GM12873 (cell line): ENCODE measurements around the gene PLPPR1.

Source experiments
- CTCF ChIP-seq: IDR thresholded peaks from 2 replicates; pipeline ENCODE4 v1.5.1; 2012; ENCODE audit warnings: low read depth, mild to moderate bottlenecking, moderate library complexity, low read length, control low read depth; ENCODE audit not compliant: insufficient read depth; ENCODE audit errors: missing control alignments

The PLPPR1 gene

DNA sequence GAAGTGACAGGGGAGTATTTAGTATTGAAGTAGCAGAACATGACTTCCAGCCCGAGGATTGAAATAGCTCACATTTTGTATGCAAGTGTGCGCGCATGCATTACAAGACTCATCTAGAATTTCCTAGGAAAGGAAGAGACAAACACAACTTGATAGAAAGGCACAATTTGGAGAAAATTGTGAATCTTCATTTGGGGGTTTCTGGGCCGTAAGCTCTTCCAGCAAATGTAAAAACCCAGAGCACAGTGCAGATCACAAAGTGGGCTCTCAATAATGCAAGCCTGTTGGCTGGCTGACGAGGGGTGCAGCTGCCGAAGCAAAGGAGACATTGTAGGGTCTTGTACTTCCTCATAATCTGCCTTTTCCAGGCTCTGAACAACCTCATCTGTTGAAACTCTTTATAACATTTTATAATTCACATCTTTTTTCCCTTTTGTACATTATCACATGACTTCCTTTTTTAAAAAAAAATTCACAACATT, 247.3 kb downstream of the PLPPR1 start:
- TF ChIP-seq CTCF: no peak

DNA sequence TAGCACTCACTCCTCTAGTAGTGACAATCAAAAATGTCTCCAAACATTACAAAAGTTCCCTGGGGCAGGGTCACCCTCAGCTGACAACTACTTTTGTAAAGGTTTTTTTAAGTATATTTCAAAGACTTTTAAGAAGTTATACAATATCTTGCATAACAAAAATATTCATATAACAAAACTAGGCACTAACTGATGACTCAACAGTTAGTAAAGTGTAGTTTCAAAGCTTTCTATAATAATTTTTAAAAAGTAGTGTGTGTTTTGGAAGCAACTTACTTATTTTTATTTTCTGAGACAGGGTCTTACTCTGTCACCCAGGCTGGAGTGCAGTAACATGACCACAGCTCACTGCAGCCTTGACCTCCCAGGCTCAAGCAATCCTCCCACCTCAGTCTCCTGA, 271.4 kb downstream of the PLPPR1 start:
- TF ChIP-seq CTCF: no peak

- no peak for TF ChIP-seq CTCF
Observed at GRCh38 chr9:101307051-101307450, 278.5 kb downstream of the PLPPR1 start.

DNA sequence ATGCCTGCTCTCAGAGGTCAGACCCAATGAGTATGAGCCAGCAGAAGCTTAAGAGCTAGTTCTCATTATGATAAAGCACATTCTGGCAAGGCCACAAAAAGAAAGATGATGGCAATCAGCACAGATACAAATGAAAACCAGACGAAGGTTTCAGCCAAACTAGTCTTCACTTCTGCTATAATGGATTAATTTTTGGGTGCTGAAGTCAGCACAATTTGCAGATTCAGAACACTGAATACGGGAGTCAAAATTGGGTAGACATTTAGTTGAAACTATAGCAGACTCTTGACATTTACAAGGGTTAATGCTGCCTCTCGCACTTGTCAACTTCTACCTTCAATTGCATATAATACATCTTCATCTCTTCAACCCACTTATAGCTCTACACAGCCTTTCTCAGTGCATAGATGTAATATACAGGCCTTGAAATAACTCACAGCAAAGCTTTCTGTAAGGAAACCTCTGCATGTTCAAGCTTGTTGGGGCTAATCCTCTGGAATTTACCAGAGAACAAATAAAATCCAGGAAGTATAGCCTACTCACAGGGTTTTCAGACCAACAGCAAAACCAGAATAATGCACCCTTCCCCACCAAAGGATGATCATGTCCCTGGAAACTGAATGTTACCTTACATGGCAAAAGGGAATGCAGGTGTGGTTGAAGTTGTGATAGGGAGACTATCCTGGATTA, 279.1 kb downstream of the PLPPR1 start:
- TF ChIP-seq CTCF: no peak

DNA sequence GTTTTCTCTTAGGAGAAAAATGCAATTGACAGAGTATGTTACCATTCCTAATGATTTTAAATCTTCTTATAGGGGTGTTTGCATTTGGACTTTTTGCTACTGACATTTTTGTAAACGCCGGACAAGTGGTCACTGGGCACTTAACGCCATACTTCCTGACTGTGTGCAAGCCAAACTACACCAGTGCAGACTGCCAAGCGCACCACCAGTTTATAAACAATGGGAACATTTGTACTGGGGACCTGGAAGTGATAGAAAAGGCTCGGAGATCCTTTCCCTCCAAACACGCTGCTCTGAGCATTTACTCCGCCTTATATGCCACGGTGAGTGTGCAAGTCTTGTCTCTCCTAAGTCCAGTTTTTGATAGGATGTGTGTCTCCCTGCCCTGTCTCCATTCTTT, 280.6 kb downstream of the PLPPR1 start:
- no peak for TF ChIP-seq CTCF

DNA sequence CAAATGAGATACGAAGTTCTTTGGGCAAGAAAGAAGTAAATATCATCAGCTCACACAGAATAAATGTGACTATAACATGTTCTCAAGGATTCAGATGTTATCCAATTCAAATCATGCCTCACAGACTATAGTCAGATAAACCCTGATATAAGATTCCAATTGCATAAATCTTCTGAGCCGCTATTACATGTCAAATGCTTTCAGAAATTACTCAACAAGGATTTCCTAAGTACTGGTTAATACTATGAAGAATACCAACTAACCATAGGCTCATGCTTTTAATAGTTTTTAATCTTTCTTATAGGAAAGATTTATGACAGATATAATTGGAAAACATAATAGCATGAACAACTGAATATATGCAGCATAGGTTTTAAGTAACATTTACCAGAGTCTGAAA, 282.7 kb downstream of the PLPPR1 start:
- TF ChIP-seq CTCF: no peak

- peak; percentile 59 for TF ChIP-seq CTCF
Observed at GRCh38 chr9:101311758-101312420, 283.4 kb downstream of the PLPPR1 start.
